Measurements from ENCODE around the gene HES3.

Gene HES3

DNA sequence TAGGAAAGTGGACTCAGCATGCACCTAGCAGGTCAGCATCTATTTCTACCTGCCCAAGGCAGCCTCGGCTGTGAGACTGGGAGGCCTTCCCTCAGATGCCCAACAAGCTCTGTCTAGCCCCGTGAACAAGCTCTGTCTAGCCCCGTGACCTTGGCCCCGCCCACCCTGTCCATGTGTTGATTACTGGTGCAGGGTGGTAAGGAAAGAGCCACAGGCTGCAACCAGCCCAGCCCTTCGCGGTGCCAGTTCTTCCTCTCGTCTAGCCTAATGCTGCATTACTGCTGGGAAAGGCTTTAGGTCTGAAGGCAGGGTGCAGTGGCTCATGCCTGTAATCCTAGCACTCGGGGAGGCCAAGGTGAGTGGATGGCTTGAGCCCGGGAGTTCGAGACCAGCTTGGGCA, 14.7 kb downstream of the HES3 start:
- Histone ChIP-seq H2AK5ac (ENCODE audit: low read length) (no peak overlapping the region), H3K79me2 (ENCODE audit: control insufficient read depth, insufficient read depth, low read length, poor library complexity) (no peaks in the 10 kb centered on the region), H2BK120ac (ENCODE audit: insufficient read depth, low read length, poor library complexity) (no peak overlapping the region), H3K14ac (ENCODE audit: low read length) (no peak overlapping the region), H4K91ac (ENCODE audit: low read depth, low read length) (no peak overlapping the region), H3K9me3 (ENCODE audit: insufficient read depth, low read depth, low read length) (peaks cover 2% of the 10 kb centered on the region), H3K4me1 (ENCODE audit: control insufficient read depth in 1 of 2, insufficient read depth in 2 of 2, low read length in 2 of 2) (peaks cover 2 to 9% of the 10 kb centered on the region in 2 experiments), H3K9ac (ENCODE audit: low read length) (no peak overlapping the region), H3K27ac (ENCODE audit: low read depth, low read length) (no peak overlapping the region), H3K79me1 (ENCODE audit: low read length) (no peaks in the 10 kb centered on the region), H3K23ac (ENCODE audit: low read length) (no peak overlapping the region), H3K4me2 (ENCODE audit: low read length) (no peak overlapping the region), H4K12ac (ENCODE audit: low read depth, low read length) (no peak overlapping the region), H2BK12ac (ENCODE audit: low read length) (no peak overlapping the region), H2AFZ (ENCODE audit: insufficient read depth, low read length, poor library complexity) (no peak overlapping the region), H3K4me3 (ENCODE audit: low read depth, low read length) (no peak overlapping the region), H3K4ac (ENCODE audit: low read depth, low read length) (no peak overlapping the region), H4K8ac (ENCODE audit: low read depth, low read length) (no peak overlapping the region), H3K27me3 (ENCODE audit: insufficient read depth, low read length) (peaks cover 4% of the 10 kb centered on the region), H3K36me3 (ENCODE audit: control insufficient read depth in 1 of 2, insufficient read depth in 2 of 2, low read length in 2 of 2) (no peaks in the 10 kb centered on the region), H2BK5ac (ENCODE audit: low read depth, low read length, poor library complexity) (no peak overlapping the region), H3K18ac (ENCODE audit: low read length) (no peak overlapping the region)
- no CpG with 5 or more reads among the region's 10 CpGs for WGBS (ENCODE audit: extremely low coverage, insufficient coverage, insufficient read length)
- DNase-seq, result peak; percentile 20 to 29

DNA sequence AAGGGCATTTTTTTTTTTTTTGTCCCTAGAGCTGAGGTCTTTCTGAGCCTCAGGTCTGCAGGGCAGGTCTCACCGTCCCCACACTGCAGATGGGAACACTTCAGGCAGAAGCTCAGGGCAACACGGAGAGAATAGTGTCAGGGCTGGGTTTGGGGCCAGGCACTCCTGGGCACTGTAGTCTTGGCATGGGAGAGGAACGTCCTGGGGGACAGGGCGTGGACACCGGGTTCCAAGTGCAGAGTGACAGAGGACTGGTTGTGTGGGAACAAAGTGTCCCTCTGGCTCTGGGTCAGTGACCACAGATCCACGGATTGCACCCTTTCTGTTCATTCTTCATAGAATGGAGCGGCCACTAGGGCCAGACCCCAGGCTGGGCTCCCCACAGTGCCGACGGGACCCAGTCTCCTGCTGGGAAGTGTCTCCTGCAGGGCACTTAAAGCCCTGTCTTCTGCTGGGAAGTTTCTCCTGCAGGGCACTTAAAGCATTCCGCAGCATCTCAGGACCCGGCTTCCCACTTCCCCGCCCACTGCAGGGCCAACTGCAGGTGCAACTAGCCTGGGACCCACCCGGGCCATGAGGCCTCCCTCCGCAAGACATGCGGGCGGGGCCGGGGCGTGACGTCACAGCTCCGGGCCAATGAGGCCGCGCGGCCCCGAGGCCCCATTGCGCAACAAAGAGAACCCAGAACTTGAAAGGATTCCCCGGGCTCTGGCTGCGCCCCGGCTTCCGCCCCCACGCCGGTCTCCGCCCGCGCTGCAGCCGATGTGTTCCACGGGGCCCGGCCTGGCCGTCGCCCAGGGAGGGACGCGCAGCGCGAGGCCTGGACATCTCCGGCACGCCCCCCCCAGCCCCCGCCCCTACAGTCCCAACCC, 15.7 kb downstream of the HES3 start:
- no peak overlapping the region for H3K4ac ChIP-seq (ENCODE audit: low read depth, low read length)
- no peak overlapping the region for H2BK5ac ChIP-seq (ENCODE audit: low read depth, low read length, poor library complexity)
- H4K12ac ChIP-seq (ENCODE audit: low read depth, low read length), result no peak overlapping the region
- H3K9ac ChIP-seq (ENCODE audit: low read length), result no peak overlapping the region
- peak overlapping the region; percentile 59 for H3K4me2 ChIP-seq (ENCODE audit: low read length)
- WGBS (ENCODE audit: extremely low coverage, insufficient coverage, insufficient read length), result no CpG with 5 or more reads among the region's 46 CpGs
- no peak overlapping the region for H4K91ac ChIP-seq (ENCODE audit: low read depth, low read length)
- peak; percentile 74 to 82 for DNase-seq
- H3K14ac ChIP-seq (ENCODE audit: low read length), result no peak overlapping the region
- no peaks in the 10 kb centered on the region for H3K36me3 ChIP-seq (ENCODE audit: control insufficient read depth in 1 of 2, insufficient read depth in 2 of 2, low read length in 2 of 2)
- no peak overlapping the region for H3K27ac ChIP-seq (ENCODE audit: low read depth, low read length)
- H2BK120ac ChIP-seq (ENCODE audit: insufficient read depth, low read length, poor library complexity), result no peak overlapping the region
- peaks cover 2 to 9% of the 10 kb centered on the region in 2 experiments for H3K4me1 ChIP-seq (ENCODE audit: control insufficient read depth in 1 of 2, insufficient read depth in 2 of 2, low read length in 2 of 2)
- H2BK12ac ChIP-seq (ENCODE audit: low read length), result no peak overlapping the region
- no peak overlapping the region for H2AK5ac ChIP-seq (ENCODE audit: low read length)
- no peak overlapping the region for H3K18ac ChIP-seq (ENCODE audit: low read length)
- no peaks in the 10 kb centered on the region for H3K9me3 ChIP-seq (ENCODE audit: insufficient read depth, low read depth, low read length)
- peak overlapping the region; percentile 42 for H3K4me3 ChIP-seq (ENCODE audit: low read depth, low read length)
- peaks cover 4% of the 10 kb centered on the region for H3K27me3 ChIP-seq (ENCODE audit: insufficient read depth, low read length)
- no peaks in the 10 kb centered on the region for H3K79me2 ChIP-seq (ENCODE audit: control insufficient read depth, insufficient read depth, low read length, poor library complexity)
- no peak overlapping the region for H4K8ac ChIP-seq (ENCODE audit: low read depth, low read length)
- no peaks in the 10 kb centered on the region for H3K79me1 ChIP-seq (ENCODE audit: low read length)
- no peak overlapping the region for H2AFZ ChIP-seq (ENCODE audit: insufficient read depth, low read length, poor library complexity)
- no peak overlapping the region for H3K23ac ChIP-seq (ENCODE audit: low read length)

DNA sequence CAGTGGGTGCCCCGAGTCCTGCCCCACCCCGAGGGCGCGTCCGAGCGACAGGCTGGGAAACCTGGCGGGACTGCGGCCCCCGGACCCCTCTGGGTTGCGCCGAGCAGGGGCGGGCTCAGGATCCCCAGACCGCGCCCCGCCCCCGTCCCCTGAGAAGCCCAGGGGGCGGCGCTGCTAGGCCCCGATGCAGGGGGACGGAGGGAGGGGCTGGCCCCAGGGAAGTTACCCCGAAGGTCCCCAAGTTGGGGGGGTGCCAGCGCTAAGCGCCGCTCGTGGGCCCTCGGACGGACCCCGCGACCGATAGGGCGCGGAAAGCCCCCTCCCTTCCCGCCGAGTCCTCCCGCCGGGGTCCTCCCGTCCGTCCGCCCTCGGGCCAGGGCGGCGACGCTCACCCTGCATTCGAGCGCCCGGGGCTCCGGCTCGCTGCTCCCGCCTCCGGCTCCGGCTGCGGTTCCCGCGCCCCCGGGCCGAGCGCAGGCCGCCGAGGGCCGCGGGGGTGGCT, 16.5 kb downstream of the HES3 start:
- H3K4me3 ChIP-seq (ENCODE audit: low read depth, low read length), result peak overlapping the region; percentile 59
- H3K4me2 ChIP-seq (ENCODE audit: low read length), result peak overlapping the region; percentile 68
- H3K79me2 ChIP-seq (ENCODE audit: control insufficient read depth, insufficient read depth, low read length, poor library complexity), result no peaks in the 10 kb centered on the region
- no CpG with 5 or more reads among the region's 61 CpGs for WGBS (ENCODE audit: extremely low coverage, insufficient coverage, insufficient read length)
- H3K27ac ChIP-seq (ENCODE audit: low read depth, low read length), result no peak overlapping the region
- H3K4me1 ChIP-seq (ENCODE audit: control insufficient read depth in 1 of 2, insufficient read depth in 2 of 2, low read length in 2 of 2), result peaks cover 2 to 9% of the 10 kb centered on the region in 2 experiments
- H3K14ac ChIP-seq (ENCODE audit: low read length), result no peak overlapping the region
- no peak overlapping the region for H4K91ac ChIP-seq (ENCODE audit: low read depth, low read length)
- no peak overlapping the region for H3K18ac ChIP-seq (ENCODE audit: low read length)
- no peak overlapping the region for H3K4ac ChIP-seq (ENCODE audit: low read depth, low read length)
- H3K23ac ChIP-seq (ENCODE audit: low read length), result no peak overlapping the region
- no peak for DNase-seq
- no peak overlapping the region for H2BK5ac ChIP-seq (ENCODE audit: low read depth, low read length, poor library complexity)
- H4K8ac ChIP-seq (ENCODE audit: low read depth, low read length), result no peak overlapping the region
- no peak overlapping the region for H2AK5ac ChIP-seq (ENCODE audit: low read length)
- peaks cover 4% of the 10 kb centered on the region for H3K27me3 ChIP-seq (ENCODE audit: insufficient read depth, low read length)
- H4K12ac ChIP-seq (ENCODE audit: low read depth, low read length), result no peak overlapping the region
- no peaks in the 10 kb centered on the region for H3K79me1 ChIP-seq (ENCODE audit: low read length)
- no peak overlapping the region for H2AFZ ChIP-seq (ENCODE audit: insufficient read depth, low read length, poor library complexity)
- no peaks in the 10 kb centered on the region for H3K36me3 ChIP-seq (ENCODE audit: control insufficient read depth in 1 of 2, insufficient read depth in 2 of 2, low read length in 2 of 2)
- H2BK120ac ChIP-seq (ENCODE audit: insufficient read depth, low read length, poor library complexity), result no peak overlapping the region
- no peak overlapping the region for H2BK12ac ChIP-seq (ENCODE audit: low read length)
- no peaks in the 10 kb centered on the region for H3K9me3 ChIP-seq (ENCODE audit: insufficient read depth, low read depth, low read length)
- no peak overlapping the region for H3K9ac ChIP-seq (ENCODE audit: low read length)

DNA sequence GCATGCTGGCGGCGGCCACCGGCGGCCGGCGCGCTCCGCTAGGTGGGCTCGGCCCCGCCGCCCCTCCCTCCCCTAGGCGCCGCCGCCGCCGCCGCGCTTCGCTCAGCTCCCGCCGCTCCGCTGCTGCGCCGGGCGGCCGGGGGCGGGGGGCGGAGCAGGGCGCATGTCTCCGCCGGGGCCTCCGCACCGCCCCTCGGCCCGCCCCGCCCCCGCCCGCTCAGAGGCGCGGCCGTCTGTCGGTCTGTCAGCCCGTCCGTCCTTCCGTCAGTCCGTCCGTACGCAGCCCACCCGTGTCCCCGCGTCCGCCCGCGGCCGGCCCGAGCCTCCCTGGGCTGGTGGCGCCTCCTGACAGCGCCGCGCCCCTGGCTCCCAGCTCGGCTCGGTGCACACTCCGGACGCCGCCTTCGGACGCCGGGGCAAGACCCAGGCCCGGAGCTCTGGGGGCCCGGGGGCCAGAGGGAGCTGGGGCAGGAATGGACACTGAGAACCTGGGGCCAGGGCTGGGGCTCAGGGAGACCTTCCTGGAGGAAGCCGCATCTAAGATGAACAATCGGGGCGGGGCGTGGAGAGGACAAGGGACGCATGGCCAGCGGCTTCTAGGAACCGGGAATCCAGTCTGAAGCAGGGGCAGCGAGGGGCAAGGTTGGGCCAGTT, 17.1 kb downstream of the HES3 start, which contains the start of gene GPR153:
TSS of gene GPR153 (minus strand) at position 138 of the 654 bp plus-strand sequence. CDS start 6,193 bp downstream, outside the sequence.
- peaks cover 2 to 9% of the 10 kb centered on the region in 2 experiments for H3K4me1 ChIP-seq (ENCODE audit: control insufficient read depth in 1 of 2, insufficient read depth in 2 of 2, low read length in 2 of 2)
- H2AK5ac ChIP-seq (ENCODE audit: low read length), result no peak within 1 kb of the TSS
- H3K9ac ChIP-seq (ENCODE audit: low read length), result no peak within 1 kb of the TSS
- H3K27ac ChIP-seq (ENCODE audit: low read depth, low read length), result no peak within 1 kb of the TSS
- H3K79me1 ChIP-seq (ENCODE audit: low read length), result no peaks in the 10 kb centered on the region
- no peak within 1 kb of the TSS for H2BK12ac ChIP-seq (ENCODE audit: low read length)
- H3K14ac ChIP-seq (ENCODE audit: low read length), result no peak within 1 kb of the TSS
- no peak within 1 kb of the TSS for H3K4ac ChIP-seq (ENCODE audit: low read depth, low read length)
- H3K23ac ChIP-seq (ENCODE audit: low read length), result no peak within 1 kb of the TSS
- H2BK5ac ChIP-seq (ENCODE audit: low read depth, low read length, poor library complexity), result no peak within 1 kb of the TSS
- no CpG with 5 or more reads among the region's 78 CpGs for WGBS (ENCODE audit: extremely low coverage, insufficient coverage, insufficient read length)
- H3K27me3 ChIP-seq (ENCODE audit: insufficient read depth, low read length), result peaks cover 4% of the 10 kb centered on the region
- H3K9me3 ChIP-seq (ENCODE audit: insufficient read depth, low read depth, low read length), result no peaks in the 10 kb centered on the region
- H4K91ac ChIP-seq (ENCODE audit: low read depth, low read length), result no peak within 1 kb of the TSS
- no peaks in the 10 kb centered on the region for H3K36me3 ChIP-seq (ENCODE audit: control insufficient read depth in 1 of 2, insufficient read depth in 2 of 2, low read length in 2 of 2)
- H4K12ac ChIP-seq (ENCODE audit: low read depth, low read length), result no peak within 1 kb of the TSS
- no peaks in the 10 kb centered on the region for H3K79me2 ChIP-seq (ENCODE audit: control insufficient read depth, insufficient read depth, low read length, poor library complexity)
- DNase-seq, result peak in 1 of 2 donors; percentile 44
- peak within 1 kb of the TSS; percentile 68 for H3K4me2 ChIP-seq (ENCODE audit: low read length)
- H2AFZ ChIP-seq (ENCODE audit: insufficient read depth, low read length, poor library complexity), result peak within 1 kb of the TSS; percentile 26
- H2BK120ac ChIP-seq (ENCODE audit: insufficient read depth, low read length, poor library complexity), result no peak within 1 kb of the TSS
- H4K8ac ChIP-seq (ENCODE audit: low read depth, low read length), result no peak within 1 kb of the TSS
- H3K4me3 ChIP-seq (ENCODE audit: low read depth, low read length), result peak within 1 kb of the TSS; percentile 66
- H3K18ac ChIP-seq (ENCODE audit: low read length), result no peak within 1 kb of the TSS

All from trophoblast cell (in vitro differentiated cells and primary cell).